Stimulated activated CD8-positive, alpha-beta memory T cell treated with anti-CD3 and anti-CD28 coated beads, Interleukin-12 subunit alpha, Interleukin-12 subunit beta, amount 100 ng/mL, for 24 hours (primary cell): ENCODE results near the gene PIGU.

ENCODE experiments used
- DNase-seq: peaks from one replicate; pipeline ENCODE4 v3.0.0-alpha.2; 2020; ENCODE audit errors: extremely low read depth

The PIGU gene

GRCh38 chr20:34512266-34512954, 164.5 kb downstream of the PIGU start:
- DNase-seq: no peak

GRCh38 chr20:34511891-34512265, 165.0 kb downstream of the PIGU start:
- DNase-seq: no peak

GRCh38 chr20:34510575-34510974, 166.3 kb downstream of the PIGU start:
- no peak for DNase-seq
